Caco-2 (cell line): ENCODE measurements around the gene ARHGAP29. TPM values are rescaled to one million over a fixed set of nuclear protein-coding genes. Genes with fewer than 3 reads are reported as not detected.

Experiments
- BruUV-seq: library from RNA; stranded (reverse); fragments of 400-500 nt; replicated peaks from 2 replicates; lab custom pipeline; 2021; lab: Mats Ljungman, UMichigan
- CTCF ChIA-PET: fragments of 300-600 bp; sonication (Branson Sonifier 250); formaldehyde crosslinking; loops from one replicate; lab custom pipeline; 2022; ENCODE audit warnings: antibody characterized with exemption; lab: Charles Lee
- POLR2A ChIA-PET: fragments of 300-600 bp; sonication (Branson Sonifier 250); formaldehyde crosslinking; loops from one replicate; lab custom pipeline; 2022; ENCODE audit warnings: antibody characterized with exemption; lab: Charles Lee
- DNase-seq, 2 experiments: peaks; one replicate each; pipeline versions ENCODE4 v3.0.0 to v3.0.0-alpha.2; 2020 to 2022
- H3K27me3 ChIP-seq: replicated peaks from 2 replicates; pipeline ENCODE4 v1.6.0; 2011; ENCODE audit warnings: low read length; ENCODE audit not compliant: control insufficient read depth, insufficient read depth
- H3K36me3 ChIP-seq: 2 replicates; pipeline ENCODE4 v1.5.1; 2011; ENCODE audit warnings: low read length; ENCODE audit not compliant: control insufficient read depth, insufficient read depth
- H3K4me1 ChIP-seq: fragments of 250-450 bp; sonication (Bioruptor Pico); 2 replicates; pipeline ENCODE4 v1.5.1; 2020; ENCODE audit warnings: mild to moderate bottlenecking
- H3K4me3 ChIP-seq: 2 replicates; pipeline ENCODE4 v1.5.1; 2011; ENCODE audit warnings: low read depth, mild to moderate bottlenecking, control low read depth, low read length
- H3K9me3 ChIP-seq: fragments of 250-450 bp; sonication (Bioruptor Pico); 2 replicates; pipeline ENCODE4 v1.5.1; 2020; ENCODE audit warnings: mild to moderate bottlenecking, moderate library complexity
- H3K27ac Mint-ChIP-seq: one replicate; pipeline ENCODE4 v1.8.0; 2022; ENCODE audit warnings: mixed read lengths; ENCODE audit not compliant: unreplicated experiment
- H3K27me3 Mint-ChIP-seq: one replicate; pipeline ENCODE4 v1.8.0; 2022; ENCODE audit warnings: mixed read lengths; ENCODE audit not compliant: insufficient read depth, unreplicated experiment
- H3K36me3 Mint-ChIP-seq: one replicate; pipeline ENCODE4 v1.8.0; 2022; ENCODE audit warnings: mild to moderate bottlenecking, mixed read lengths; ENCODE audit not compliant: insufficient read depth, unreplicated experiment
- H3K4me1 Mint-ChIP-seq: one replicate; pipeline ENCODE4 v1.8.0; 2022; ENCODE audit warnings: low read depth, mixed read lengths; ENCODE audit not compliant: unreplicated experiment
- H3K4me3 Mint-ChIP-seq: one replicate; pipeline ENCODE4 v1.8.0; 2022; ENCODE audit warnings: mild to moderate bottlenecking, moderate library complexity, mixed read lengths; ENCODE audit not compliant: unreplicated experiment
- H3K9me3 Mint-ChIP-seq: one replicate; pipeline ENCODE4 v1.8.0; 2022; ENCODE audit warnings: mixed read lengths; ENCODE audit not compliant: unreplicated experiment
- intact Hi-C: fragments of 100-400 bp; cut with micrococcal nuclease; formaldehyde crosslinking; loops from one replicate; pipeline ENCODE4 v1.10.0; 2022; ENCODE audit not compliant: unreplicated experiment
- total RNA-seq: library from RNA; stranded (reverse); gene quantifications from 2 replicates; pipeline ENCODE4 v1.2.3, GENCODE V29; 2022
- TF ChIP-seq, protein P1 (sequence below), 2 experiments: fragments of 200-600 bp in 1 of 2; IDR thresholded peaks; 1 replicate in 1 of 2; 2 replicates in 1 of 2; pipeline versions ENCODE4 v1.5.1 to v1.8.0; 2011 to 2022; ENCODE audit warnings: antibody characterized with exemption in 1 of 2, control low read depth in 1 of 2, inconsistent platforms in 1 of 2, low read depth in 1 of 2, low read length in 1 of 2, mild to moderate bottlenecking in 1 of 2, moderate library complexity in 1 of 2; ENCODE audit not compliant: insufficient read depth in 1 of 2, severe bottlenecking in 1 of 2, unreplicated experiment in 1 of 2

Gene ARHGAP29
- total RNA-seq, 1 experiment from 2014 or later: 30.3 TPM

DNA sequence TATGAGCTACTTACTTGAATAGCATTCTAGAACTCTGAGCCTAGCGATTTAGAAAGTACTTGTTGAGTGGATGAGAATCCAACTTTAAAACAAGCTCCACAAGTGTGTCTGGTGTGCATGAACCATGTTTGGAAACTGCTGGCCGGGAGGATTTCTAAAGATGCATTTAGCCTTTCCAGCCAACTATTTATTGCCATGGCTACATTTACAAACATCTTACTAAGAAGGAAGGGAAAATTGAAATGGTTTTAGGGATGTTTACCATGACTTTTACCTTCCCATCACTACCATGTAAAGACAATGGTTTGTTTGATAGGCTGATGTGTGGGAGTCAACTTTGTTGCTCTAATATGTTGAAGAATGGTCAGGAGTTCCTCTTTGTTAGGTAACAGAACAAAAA is 37.7 kb upstream of the ARHGAP29 start:
- H3K4me1 ChIP-seq: no peaks in the 10 kb centered on the region

DNA sequence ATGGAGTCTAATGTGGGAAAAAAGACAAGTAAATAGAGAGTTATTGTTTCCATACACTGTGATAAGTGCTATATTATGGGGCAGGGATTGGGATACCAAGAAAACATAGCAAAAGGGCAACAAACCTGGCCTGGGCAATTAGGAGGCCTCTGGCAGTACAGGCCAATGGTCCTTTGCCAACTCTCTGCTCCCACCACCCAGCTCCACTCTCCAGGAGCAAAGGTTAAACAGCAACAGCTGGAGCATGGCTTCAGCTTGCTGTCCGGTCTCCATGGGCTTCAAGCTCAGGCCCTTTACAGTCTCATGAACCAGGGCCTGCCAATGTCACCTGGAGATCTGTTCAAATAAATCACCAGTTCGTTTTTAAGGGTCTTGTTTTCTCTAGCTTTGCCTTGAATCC is 37.2 kb upstream of the ARHGAP29 start:
- no peaks in the 10 kb centered on the region for H3K4me1 Mint-ChIP-seq
- DNase-seq: no peak

More for the DNA sequence above, 37.7 kb upstream of the ARHGAP29 start:
- intact Hi-C loops: no loop called here
- TF ChIP-seq, protein P1, sequence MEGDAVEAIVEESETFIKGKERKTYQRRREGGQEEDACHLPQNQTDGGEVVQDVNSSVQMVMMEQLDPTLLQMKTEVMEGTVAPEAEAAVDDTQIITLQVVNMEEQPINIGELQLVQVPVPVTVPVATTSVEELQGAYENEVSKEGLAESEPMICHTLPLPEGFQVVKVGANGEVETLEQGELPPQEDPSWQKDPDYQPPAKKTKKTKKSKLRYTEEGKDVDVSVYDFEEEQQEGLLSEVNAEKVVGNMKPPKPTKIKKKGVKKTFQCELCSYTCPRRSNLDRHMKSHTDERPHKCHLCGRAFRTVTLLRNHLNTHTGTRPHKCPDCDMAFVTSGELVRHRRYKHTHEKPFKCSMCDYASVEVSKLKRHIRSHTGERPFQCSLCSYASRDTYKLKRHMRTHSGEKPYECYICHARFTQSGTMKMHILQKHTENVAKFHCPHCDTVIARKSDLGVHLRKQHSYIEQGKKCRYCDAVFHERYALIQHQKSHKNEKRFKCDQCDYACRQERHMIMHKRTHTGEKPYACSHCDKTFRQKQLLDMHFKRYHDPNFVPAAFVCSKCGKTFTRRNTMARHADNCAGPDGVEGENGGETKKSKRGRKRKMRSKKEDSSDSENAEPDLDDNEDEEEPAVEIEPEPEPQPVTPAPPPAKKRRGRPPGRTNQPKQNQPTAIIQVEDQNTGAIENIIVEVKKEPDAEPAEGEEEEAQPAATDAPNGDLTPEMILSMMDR (IDR thresholded peaks at IDR 0.05; ENCODE audit: insufficient read depth in 1 of 2, low read depth in 1 of 2, low read length in 1 of 2, severe bottlenecking in 1 of 2, unreplicated experiment in 1 of 2): no peak
- BruUV-seq: no TSS peak
- no peak for DNase-seq
- no peaks in the 10 kb centered on the region for H3K36me3 Mint-ChIP-seq
- no peaks in the 10 kb centered on the region for H3K27me3 ChIP-seq
- H3K9me3 Mint-ChIP-seq: no peaks in the 10 kb centered on the region
- H3K9me3 ChIP-seq: no peaks in the 10 kb centered on the region
- no peaks in the 10 kb centered on the region for H3K27me3 Mint-ChIP-seq
- no peak overlapping the region for H3K27ac Mint-ChIP-seq
- ChIA-PET POLR2A (no interaction called here), CTCF (no interaction called here)
- H3K4me3 ChIP-seq: no peak overlapping the region
- no peaks in the 10 kb centered on the region for H3K36me3 ChIP-seq
- H3K4me3 Mint-ChIP-seq: no peak overlapping the region
- no peaks in the 10 kb centered on the region for H3K4me1 Mint-ChIP-seq

DNA sequence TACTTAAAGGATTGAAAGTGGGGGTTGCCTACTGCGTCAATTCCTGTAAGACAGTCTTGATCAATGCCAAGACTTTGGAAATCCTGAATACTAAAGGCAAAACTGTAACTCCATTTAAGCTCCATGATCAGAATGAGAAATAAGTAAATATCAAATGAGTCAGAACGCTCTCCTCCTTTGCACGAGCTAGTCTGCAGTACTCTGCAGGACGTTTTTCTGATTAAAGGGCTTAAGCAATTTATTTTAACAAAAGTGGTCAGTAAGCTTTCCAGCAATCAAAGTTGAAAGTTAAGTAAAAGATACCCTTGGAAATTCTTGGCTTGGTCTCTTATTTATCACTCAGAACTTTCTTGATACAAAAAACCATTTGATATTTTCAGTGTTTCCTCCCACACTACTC is 35.7 kb upstream of the ARHGAP29 start:
- Histone ChIP-seq H3K27me3 (no peaks in the 10 kb centered on the region), H3K4me3 (no peak overlapping the region), H3K4me1 (no peaks in the 10 kb centered on the region), H3K36me3 (no peaks in the 10 kb centered on the region), H3K9me3 (no peaks in the 10 kb centered on the region)
- ChIA-PET POLR2A (no interaction called here), CTCF (no interaction called here)
- Mint-ChIP-seq H3K4me3 (no peak overlapping the region), H3K27ac (no peak overlapping the region), H3K27me3 (no peaks in the 10 kb centered on the region), H3K36me3 (no peaks in the 10 kb centered on the region), H3K4me1 (no peaks in the 10 kb centered on the region), H3K9me3 (no peaks in the 10 kb centered on the region)
- BruUV-seq: no TSS peak
- intact Hi-C loops: no loop called here
- TF ChIP-seq, protein P1 (IDR thresholded peaks at IDR 0.05; ENCODE audit: insufficient read depth in 1 of 2, low read depth in 1 of 2, low read length in 1 of 2, severe bottlenecking in 1 of 2, unreplicated experiment in 1 of 2): no peak
- DNase-seq: no peak

More for the DNA sequence above, 37.2 kb upstream of the ARHGAP29 start:
- H3K27ac Mint-ChIP-seq: no peak overlapping the region
- POLR2A ChIA-PET: interaction anchor here (0.7 kb wide), 1 partner anchor 282 kb away, joined by 3 read pairs; no protein-coding TSS in a partner anchor
- no peaks in the 10 kb centered on the region for H3K36me3 Mint-ChIP-seq
- Histone ChIP-seq H3K4me1 (no peaks in the 10 kb centered on the region), H3K9me3 (no peaks in the 10 kb centered on the region), H3K27me3 (no peaks in the 10 kb centered on the region), H3K36me3 (no peaks in the 10 kb centered on the region), H3K4me3 (no peak overlapping the region)
- BruUV-seq: no TSS peak
- CTCF ChIA-PET: no interaction called here
- H3K9me3 Mint-ChIP-seq: no peaks in the 10 kb centered on the region
- H3K27me3 Mint-ChIP-seq: no peaks in the 10 kb centered on the region
- TF ChIP-seq, protein P1 (IDR thresholded peaks at IDR 0.05; ENCODE audit: insufficient read depth in 1 of 2, low read depth in 1 of 2, low read length in 1 of 2, severe bottlenecking in 1 of 2, unreplicated experiment in 1 of 2): no peak
- no peak overlapping the region for H3K4me3 Mint-ChIP-seq
- intact Hi-C loops: no loop called here
